Measurements from ENCODE around the gene DPCD. TPM values are rescaled to one million over a fixed set of nuclear protein-coding genes. Genes with fewer than 3 reads are reported as not detected.

Gene DPCD
- total and polyA plus RNA-seq, 10 of the 15 experiments (the other 5 are each of a cell fraction or from before 2014, with no cell fraction given), result 9.7 to 50.9 (median 26.3) TPM

DNA sequence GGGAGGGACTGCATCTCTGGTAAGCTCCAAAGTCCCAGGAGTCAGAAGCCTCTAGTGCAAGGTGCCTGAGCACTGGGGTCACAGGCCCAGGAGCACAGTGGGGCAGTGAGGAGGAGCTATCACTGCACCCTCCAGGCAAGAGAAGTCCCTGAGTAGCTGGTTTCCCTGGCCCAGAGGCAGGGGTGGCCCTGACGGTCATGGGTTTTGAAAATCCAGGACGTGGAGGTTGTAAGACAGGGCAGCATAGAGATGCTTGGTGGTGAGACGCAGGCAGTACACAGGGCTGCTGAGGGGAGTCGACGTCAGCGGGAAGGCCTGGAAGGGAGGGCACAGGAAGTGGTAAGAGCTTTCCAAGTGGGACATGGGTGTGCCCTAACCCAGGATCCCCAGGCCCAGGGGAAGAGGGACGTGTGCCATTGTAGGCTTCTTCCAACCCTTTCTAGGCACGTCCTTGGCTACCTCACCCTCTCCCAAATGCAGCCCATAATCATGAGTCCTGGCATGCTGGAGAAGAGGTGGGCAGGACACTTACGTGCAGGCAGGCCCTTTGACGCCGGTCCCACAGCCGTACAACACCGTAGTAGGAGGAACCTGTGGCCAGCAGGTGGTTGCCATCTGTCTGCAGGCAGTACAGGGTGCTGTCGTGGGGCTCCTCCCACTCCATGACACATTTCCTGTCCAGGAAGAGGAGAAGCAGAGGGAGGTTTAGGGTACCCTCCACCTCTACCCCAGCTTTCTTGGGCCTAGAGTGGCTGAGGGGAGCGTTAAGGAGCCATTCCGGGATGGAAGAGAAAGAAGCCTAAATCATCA is 23.2 kb downstream of the DPCD start (continued):
- TF ChIP-seq, protein P1, sequence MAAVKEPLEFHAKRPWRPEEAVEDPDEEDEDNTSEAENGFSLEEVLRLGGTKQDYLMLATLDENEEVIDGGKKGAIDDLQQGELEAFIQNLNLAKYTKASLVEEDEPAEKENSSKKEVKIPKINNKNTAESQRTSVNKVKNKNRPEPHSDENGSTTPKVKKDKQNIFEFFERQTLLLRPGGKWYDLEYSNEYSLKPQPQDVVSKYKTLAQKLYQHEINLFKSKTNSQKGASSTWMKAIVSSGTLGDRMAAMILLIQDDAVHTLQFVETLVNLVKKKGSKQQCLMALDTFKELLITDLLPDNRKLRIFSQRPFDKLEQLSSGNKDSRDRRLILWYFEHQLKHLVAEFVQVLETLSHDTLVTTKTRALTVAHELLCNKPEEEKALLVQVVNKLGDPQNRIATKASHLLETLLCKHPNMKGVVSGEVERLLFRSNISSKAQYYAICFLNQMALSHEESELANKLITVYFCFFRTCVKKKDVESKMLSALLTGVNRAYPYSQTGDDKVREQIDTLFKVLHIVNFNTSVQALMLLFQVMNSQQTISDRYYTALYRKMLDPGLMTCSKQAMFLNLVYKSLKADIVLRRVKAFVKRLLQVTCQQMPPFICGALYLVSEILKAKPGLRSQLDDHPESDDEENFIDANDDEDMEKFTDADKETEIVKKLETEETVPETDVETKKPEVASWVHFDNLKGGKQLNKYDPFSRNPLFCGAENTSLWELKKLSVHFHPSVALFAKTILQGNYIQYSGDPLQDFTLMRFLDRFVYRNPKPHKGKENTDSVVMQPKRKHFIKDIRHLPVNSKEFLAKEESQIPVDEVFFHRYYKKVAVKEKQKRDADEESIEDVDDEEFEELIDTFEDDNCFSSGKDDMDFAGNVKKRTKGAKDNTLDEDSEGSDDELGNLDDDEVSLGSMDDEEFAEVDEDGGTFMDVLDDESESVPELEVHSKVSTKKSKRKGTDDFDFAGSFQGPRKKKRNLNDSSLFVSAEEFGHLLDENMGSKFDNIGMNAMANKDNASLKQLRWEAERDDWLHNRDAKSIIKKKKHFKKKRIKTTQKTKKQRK (IDR thresholded peaks at IDR 0.05; ENCODE audit: low read depth, low read length), result no peak
- TF ChIP-seq MXI1 (IDR thresholded peaks at IDR 0.05; ENCODE audit: low read depth, low read length), result no peak

DNA sequence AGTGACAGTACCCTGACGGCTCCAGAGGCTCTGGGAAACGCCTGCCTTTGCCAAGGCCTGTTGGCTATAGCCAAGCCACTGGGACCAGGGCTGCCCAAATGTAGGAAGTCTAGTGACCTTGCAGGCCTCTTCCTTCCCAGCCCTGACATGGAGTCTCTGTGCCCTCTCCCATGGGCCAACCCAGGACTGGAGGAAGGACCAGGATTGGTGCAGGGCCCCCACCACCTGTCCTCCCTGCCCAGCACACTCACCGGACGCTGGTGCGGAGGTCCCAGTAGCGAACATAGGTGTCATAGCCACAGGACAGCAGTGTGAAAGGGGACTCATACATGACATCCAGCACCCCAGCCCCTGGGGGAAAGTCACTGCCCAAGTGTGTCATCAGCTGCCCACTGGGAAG is 24.0 kb downstream of the DPCD start:
- FAIRE-seq (no peak), DNase-seq (ENCODE audit: low read depth, low spot score) (no peak), ATAC-seq (no peak)
- in situ Hi-C loops (cut with MboI), result no loop called here
- no peak for TF ChIP-seq POU2F2 (IDR thresholded peaks at IDR 0.05; ENCODE audit: borderline replicate concordance, low read depth, low read length)
- TF ChIP-seq CBFB (IDR thresholded peaks at IDR 0.05; ENCODE audit: low read depth), result no peak
- no peak for TF ChIP-seq PAX8 (IDR thresholded peaks at IDR 0.05)
- no peak for TF ChIP-seq RCOR1 (conservative IDR thresholded peaks at IDR 0.05; ENCODE audit: low read depth, low read length)
- TF ChIP-seq SREBF2 (IDR thresholded peaks at IDR 0.05; ENCODE audit: low read length), result no peak
- TF ChIP-seq ZNF24 (IDR thresholded peaks at IDR 0.05), result no peak
- BruUV-seq (replicated peaks), result no TSS peak
- Histone ChIP-seq H3K4me3 (no peak overlapping the region), H3K9ac (ENCODE audit: control insufficient read depth, insufficient read depth, low read length) (no peak overlapping the region), H3K36me3 (ENCODE audit: control insufficient read depth in 2 of 2, insufficient read depth in 2 of 2, low read length in 1 of 2) (peaks cover 9 to 12% of the 10 kb centered on the region in 2 experiments), H3K79me2 (ENCODE audit: control insufficient read depth, insufficient read depth, low read length) (no peaks in the 10 kb centered on the region), H3K4me2 (ENCODE audit: control insufficient read depth, insufficient read depth) (no peak overlapping the region), H3K27ac (ENCODE audit: control insufficient read depth, insufficient read depth) (no peak overlapping the region), H3K4me1 (ENCODE audit: control insufficient read depth, insufficient read depth, low read length) (peaks cover 4% of the 10 kb centered on the region), H3K9me3 (replicated peaks; ENCODE audit: control insufficient read depth, insufficient read depth, low read length) (no peaks in the 10 kb centered on the region), H4K20me1 (ENCODE audit: control insufficient read depth, insufficient read depth) (no peaks in the 10 kb centered on the region), H3K27me3 (replicated peaks in 1 of 2; ENCODE audit: control insufficient read depth in 2 of 2, insufficient read depth in 2 of 2, low read length in 1 of 2) (no peaks in the 10 kb centered on the region), H2AFZ (ENCODE audit: control insufficient read depth, low read depth, low read length) (no peak overlapping the region)
- 100% methylated on average over 6 of the region's 6 CpGs for WGBS (ENCODE audit: insufficient coverage, insufficient replicate concordance, low lambda C conversion rate, missing lambda C conversion rate)
- intact Hi-C loops (cut with micrococcal nuclease; ENCODE audit: unreplicated experiment), result no loop called here
- ChIA-PET SMC1A (ENCODE audit: uncharacterized antibody, unreplicated experiment) (no interaction called here), POLR2A (no interaction called here), RAD21 (ENCODE audit: unreplicated experiment) (no interaction called here), CTCF (interaction anchor here (2.3 kb wide), 1 partner anchor 9 kb away, joined by 7 read pairs; no protein-coding TSS in a partner anchor)

All from GM12878 (cell line).